Stimulated activated CD8-positive, alpha-beta memory T cell treated with anti-CD3 and anti-CD28 coated beads, Interleukin-12 subunit alpha, Interleukin-12 subunit beta, amount 100 ng/mL, for 24 hours (primary cell): ENCODE measurements around the gene LFNG.

ENCODE experiments used
- DNase-seq: peaks from one replicate; pipeline ENCODE4 v3.0.0-alpha.2; 2020; ENCODE audit errors: extremely low read depth

The LFNG gene

DNA sequence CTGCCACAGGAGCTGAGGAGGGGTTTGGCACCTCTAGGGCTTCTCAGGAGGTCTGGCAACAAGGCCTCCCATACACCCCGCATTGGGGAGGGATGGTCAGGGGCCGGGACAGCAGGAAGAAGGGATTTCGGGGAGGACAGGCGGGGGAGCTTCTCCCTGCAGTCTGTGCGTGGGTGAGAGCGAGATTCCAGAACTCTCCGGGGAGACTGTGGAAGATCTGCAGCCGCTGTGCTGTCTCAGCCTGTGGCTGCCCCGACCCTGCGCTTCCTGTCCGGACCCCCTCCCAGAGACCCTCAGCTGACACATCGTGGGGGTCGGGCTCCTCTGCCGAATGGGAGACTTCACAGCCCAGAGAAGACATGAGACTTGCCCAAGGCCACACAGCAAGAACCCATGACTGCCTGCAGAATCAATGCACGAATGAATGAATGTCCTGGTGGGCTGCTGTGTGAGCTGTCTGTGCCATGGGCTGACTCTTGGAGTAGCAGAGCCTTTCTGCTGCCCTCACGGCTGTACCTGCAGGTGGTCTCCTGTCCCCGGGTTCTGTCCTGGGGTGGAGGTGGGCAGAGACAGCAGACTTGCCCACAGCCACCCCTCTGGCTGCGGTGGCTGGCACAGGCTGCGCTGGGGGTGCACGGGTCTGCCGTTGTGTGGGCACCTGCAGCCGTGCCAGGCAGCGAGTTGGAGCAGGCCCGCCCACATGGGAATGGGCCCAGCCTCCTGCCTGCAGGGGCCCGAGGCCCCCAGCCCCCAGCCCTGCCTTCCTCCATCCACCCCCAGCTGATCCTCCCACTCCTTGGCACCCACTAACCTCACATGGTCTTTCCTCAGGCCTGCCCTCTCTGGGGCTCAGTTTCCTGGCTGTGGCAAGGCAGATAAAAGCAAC is 16.3 kb upstream of the LFNG start:
- DNase-seq: no peak

DNA sequence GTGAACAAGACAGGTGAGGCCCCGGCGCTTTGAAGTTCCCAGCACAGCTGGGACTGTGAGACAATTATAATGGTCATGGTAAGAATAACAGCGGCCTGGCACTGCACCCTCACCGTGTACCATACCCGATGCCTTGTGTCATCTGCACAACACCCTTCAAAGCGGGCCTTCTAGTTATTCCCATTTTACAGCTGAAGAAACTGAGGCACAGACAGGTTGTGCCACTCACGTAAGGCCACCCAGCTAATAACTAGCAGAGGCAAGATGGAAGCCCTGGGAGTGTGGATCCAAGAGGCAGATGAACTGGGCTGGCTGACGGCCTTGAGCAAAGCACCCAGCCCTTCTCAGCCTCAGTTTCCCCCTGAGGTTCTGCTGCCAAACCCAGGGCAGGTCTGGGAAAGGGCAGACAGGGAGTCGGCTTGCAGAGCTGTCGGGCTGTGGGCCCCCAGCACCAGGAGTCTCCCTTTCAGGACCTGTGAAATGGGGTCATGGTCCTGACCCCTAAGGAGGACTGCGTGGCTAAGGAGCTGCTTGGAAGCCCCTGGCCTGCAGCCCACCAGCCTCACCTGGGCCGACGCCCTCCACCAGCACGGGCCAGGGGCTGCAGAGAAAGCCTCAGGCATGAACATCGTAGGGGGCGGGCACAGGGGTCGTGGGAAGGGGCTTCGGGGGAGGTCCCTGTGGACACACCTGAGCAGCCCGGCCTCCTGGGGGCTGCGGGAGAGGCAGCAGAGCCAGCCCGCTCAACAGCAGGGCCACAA is 15.3 kb upstream of the LFNG start:
- DNase-seq: no peak

DNA sequence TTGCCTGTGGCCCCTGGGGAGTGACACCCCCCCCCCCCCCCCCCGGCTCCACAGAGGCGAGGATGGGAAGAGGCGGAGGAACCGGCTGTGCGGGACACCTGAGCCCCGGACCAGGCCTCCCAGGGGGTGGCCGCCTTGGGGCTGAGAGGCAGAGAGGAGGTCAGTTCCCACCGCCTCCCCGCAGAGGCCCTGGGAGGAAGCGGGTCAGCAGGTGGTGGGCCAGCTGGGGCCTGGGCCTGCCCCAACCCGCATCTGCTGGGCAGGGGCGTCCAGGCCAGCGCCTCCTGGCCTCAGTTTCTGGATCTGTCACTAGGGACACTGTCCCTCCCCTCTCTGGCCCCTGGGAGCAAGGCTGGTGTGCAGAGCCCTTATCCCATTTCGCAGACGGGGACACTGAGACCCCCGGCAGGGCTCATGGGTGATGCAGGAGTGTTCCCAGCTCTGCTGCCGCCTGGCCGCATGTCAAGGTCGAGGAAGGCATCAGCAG is 14.6 kb upstream of the LFNG start:
- DNase-seq: no peak

DNA sequence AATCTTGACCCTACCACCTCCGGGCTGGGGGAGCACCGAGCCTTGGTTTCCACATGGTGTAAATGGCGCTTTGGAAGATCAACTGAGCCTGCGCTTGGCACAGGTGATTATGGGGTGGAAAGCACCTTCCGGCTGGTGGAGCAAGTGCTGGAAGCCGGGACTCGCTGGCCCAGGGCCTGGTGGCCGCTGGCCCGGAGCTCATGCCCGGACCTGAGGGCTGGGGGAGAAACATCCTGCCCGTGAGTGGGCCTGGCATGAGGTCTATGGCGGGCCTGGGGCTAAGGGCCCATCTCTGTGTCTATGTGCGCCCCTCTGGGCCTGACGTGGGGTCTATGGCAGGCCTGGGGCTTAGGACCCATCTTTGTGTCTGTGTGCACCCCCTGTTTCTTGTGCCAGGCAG is 14.2 kb upstream of the LFNG start:
- DNase-seq: no peak

- DNase-seq: no peak
Measured at GRCh38 chr7:2507208-2507916, 12.2 kb upstream of the LFNG start.

DNA sequence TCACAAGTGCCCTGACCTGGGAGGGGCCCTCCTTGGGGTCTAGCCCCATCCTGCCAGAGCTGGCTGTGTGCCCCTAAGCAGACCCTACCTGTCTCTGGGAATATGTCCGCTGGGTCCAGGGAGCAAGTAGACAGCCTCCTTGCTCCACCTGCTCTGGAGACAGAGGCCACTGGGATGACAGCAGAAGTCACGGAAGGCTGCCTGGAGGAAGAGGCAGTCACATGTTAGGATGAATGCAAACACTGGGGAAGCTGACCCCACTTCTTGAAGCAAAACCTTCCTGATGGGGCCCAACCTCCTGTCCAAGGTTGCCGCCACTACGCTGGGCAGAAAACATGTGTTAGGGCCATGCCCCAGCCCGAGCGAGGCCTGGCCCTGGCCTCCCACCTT is 11.7 kb upstream of the LFNG start:
- no peak for DNase-seq

DNA sequence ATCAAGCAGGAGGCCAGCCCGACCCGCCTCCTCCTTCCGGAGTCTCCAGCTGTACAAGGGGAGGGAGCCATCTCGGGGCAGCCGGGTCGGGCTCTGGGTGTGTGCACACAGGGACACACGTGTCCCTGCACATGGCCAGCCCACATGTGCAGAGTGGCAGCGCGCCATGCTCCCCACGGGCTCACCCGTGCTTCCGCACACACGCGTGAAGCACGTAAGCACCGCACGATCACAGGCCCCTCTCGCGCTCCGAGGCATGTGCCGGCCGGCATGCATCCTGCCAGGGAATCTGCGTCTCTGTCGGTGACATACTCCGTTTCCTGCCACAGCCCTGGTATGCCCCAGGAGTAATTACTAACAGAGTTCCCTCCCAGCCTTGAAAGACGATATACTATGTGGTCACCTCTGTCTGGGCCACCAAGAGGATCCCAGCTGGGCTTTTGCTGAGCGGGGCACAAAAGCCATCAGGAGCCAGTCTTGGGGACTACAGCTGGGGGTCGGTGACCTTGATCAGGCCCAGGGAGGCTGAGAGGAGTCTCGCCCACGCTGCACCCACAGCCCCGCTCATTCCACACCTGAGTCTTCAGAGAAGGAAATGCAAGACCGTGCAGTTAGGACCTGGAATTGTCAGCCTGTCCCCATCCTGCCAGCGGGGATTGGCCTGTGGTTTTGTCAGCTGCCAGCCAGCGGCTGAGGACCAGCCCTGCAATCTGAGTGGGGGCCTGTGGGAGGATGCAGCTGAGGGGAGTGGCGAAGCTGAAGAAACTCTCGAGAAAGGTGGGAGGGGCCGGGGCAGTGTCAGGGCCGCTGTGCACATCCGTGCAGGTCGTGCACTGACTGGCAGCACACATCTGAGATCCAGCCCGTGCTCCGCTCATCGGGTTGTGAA is 11.0 kb upstream of the LFNG start:
- no peak for DNase-seq

DNA sequence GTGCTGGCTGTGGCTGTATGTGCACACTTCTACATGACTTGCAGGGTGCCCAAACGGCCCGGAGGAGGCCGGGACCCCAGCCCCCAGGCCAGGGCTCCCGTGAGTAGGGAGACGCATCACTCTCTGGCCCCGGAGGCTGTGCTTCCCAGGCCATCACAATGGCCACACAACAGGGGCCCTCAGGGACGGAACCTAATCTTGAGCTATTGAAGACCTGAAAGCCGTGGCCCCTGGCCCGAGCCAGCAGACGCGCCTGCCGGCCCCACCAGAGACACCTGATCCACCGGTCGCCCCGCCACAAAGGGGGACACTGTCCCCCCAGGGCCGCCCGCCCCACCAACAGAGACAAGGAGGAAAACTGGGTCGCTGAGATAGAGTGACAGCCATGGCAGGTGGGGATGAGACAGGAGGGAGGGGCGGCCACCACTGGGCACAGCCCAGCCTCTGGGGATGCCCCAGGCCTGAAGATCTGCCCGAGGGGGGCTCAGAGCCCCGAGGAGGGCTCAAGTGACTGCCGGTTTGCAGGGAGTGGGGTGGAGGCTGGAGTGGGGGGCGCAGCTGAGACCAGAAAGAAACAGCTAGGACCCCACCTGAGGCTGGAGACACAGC is 10.2 kb upstream of the LFNG start:
- no peak for DNase-seq

DNA sequence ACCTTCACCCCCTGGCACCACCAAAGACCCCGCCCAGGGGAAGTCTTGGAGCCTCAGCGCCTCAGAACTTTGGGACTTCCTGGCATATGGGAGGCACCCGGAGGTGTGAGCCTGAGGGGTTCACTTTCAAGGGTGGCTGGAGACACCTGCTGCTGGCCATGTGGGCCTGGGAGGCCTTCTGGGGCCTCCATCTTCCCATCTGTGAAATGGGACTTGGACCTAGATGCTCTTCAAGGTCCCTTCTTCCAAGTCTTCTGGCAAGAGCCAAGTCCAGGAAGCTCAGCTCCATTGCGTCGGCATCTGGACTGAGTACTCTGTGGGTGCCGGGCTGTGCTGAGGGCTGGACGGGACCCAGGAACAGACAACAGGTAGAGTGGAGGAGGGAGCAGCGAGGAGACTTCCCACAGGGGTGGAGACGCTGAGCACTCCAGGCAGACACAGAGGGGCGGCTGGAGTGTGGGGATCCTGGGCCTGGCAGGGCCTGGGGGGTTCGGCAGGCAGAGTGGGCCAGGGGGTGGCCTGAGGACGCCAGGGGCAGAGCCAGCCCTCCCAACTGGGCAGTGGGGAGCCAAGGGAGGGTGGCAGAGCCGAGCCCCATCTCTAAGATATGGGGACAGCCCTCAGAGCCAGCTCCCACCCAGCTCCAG is 9.3 kb upstream of the LFNG start:
- DNase-seq: no peak

DNA sequence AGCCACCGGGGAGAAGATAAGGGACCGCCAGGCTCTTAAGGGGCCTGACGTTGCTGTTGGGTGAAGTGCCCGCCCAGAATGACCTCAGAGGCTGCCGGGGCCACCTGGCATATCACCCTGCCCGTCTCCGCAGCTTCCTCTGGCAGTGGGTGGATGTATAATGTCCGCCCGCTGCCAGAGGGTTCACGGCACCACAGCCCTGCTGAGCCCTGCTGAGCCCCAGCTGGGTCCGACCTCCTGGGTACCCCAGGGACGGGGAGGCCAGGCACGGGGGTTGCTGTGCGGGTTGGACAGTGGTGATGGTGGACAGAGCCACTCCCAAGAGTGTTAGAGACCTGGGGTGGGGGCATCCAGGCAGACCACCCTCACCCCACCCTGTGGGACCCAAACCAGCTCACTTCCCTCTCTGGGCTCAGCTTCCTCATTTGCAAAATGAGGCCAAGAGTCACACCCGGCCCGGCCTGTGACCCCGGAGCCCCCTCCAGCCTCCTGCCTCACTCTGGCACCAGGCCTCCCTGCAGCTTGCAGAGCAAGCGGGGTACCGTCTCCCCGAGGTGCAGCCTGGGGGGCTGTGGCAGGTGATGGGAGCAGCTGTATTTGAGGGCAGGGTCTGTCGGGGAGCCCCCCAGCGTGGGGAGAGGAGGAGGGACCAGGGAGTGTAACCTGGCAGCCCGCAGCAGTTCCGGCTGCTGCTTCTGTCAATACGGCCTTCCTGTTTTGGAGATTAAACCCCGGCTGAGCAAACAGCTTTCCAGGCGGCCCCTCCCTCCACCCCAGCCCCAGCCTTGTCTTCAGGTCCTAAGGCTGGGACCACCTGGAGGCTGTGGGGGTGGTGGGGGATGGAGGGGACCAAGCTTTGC is 8.4 kb upstream of the LFNG start:
- no peak for DNase-seq

GRCh38 chr7:2511769-2512168 is 7.8 kb upstream of the LFNG start:
- no peak for DNase-seq

DNA sequence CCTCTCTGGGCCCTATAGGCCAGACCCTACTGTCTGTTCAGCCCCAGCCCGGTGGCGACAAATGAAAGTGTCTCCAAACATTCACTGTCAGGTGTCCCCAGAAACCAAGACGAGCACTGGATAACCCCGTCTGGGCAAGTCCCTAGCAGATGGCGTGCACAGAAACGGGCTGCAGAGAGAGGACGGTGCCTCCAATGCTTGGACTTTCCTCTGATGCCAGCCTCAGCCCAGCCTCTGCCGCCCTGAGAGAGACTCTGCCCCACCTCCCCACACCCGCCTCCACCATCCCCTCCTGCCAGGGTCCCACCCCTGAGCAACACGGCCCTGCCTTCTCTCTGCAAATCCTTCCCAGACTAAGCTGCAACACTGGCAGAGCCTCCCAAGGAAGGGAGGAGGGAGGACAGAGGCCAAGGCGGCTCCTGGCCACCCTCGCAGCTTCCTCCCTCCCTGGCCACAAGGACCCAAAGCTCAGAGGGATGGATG is 7.4 kb upstream of the LFNG start:
- no peak for DNase-seq

DNA sequence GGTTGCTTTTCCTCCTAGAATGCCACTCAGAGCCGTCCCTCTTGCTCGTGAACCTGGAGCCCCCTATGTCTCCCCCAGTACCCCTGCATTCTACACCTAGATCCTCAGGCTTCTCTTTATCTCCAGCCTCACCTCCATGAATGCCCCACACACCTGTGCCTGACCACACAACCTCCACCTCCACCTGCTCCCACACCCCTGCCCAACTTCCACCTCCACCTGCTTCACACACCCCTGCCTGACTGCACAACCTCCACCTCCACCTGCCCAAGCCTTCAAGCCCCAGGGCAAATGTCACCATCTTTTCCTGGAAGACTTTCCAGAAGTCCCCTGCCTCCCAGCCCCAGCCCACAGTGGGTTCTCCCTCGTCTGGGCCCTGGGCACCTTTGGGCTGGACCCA is 6.9 kb upstream of the LFNG start:
- no peak for DNase-seq

- no peak for DNase-seq
Measured at GRCh38 chr7:2513702-2514101, 5.9 kb upstream of the LFNG start.

- DNase-seq: no peak
Measured at GRCh38 chr7:2514473-2515423, 4.8 kb upstream of the LFNG start.

- DNase-seq: no peak
Measured at GRCh38 chr7:2515424-2516193, 4.0 kb upstream of the LFNG start.

- no peak for DNase-seq
Measured at GRCh38 chr7:2516194-2516555, 3.4 kb upstream of the LFNG start.
